HG03159 (cell line): ENCODE data around the gene SIGLEC11.
"Not testable (repeated sequence)": the region's sequence is repeated elsewhere in the genome, so short reads cannot be mapped to it uniquely, and the experiment has no call there.

Source experiments
- ATAC-seq: cut with Tn5 transposase; IDR thresholded peaks from one replicate; pipeline ENCODE4 v1.9.1; 2021; ENCODE audit warnings: mild to moderate bottlenecking, moderate library complexity; ENCODE audit not compliant: unreplicated experiment

Gene SIGLEC11

GRCh38 chr19:49981603-49982593 is 20.9 kb upstream of the SIGLEC11 start:
- no peak for ATAC-seq

GRCh38 chr19:49978324-49978723 is 17.4 kb upstream of the SIGLEC11 start:
- no peak for ATAC-seq

GRCh38 chr19:49977881-49978280 is 16.9 kb upstream of the SIGLEC11 start:
- no peak for ATAC-seq

GRCh38 chr19:49977076-49977475 is 16.1 kb upstream of the SIGLEC11 start:
- ATAC-seq, result no peak

- no peak for ATAC-seq
Measured at GRCh38 chr19:49976496-49976895, 15.5 kb upstream of the SIGLEC11 start.

- ATAC-seq, result no peak
Measured at GRCh38 chr19:49975051-49975450, 14.1 kb upstream of the SIGLEC11 start.

- no peak for ATAC-seq
Measured at GRCh38 chr19:49973987-49974386, 13.0 kb upstream of the SIGLEC11 start.

- ATAC-seq, result no peak
Measured at GRCh38 chr19:49972841-49973240, 11.9 kb upstream of the SIGLEC11 start.

GRCh38 chr19:49971991-49972411 is 11.0 kb upstream of the SIGLEC11 start:
- ATAC-seq, result no peak

GRCh38 chr19:49969355-49969754 is 8.4 kb upstream of the SIGLEC11 start:
- not testable (repeated sequence) for ATAC-seq

GRCh38 chr19:49968279-49968922 is 7.4 kb upstream of the SIGLEC11 start:
- no peak for ATAC-seq

GRCh38 chr19:49959892-49960291 is 1.1 kb downstream of the SIGLEC11 start:
- ATAC-seq, result not testable (repeated sequence)

- ATAC-seq, result not testable (repeated sequence)
Measured at GRCh38 chr19:49958596-49958995, 2.4 kb downstream of the SIGLEC11 start.

GRCh38 chr19:49958144-49958543 is 2.8 kb downstream of the SIGLEC11 start:
- ATAC-seq, result not testable (repeated sequence)

- ATAC-seq, result no peak
Measured at GRCh38 chr19:49957262-49957915, 3.6 kb downstream of the SIGLEC11 start.

GRCh38 chr19:49956115-49956495 is 4.9 kb downstream of the SIGLEC11 start:
- no peak for ATAC-seq

GRCh38 chr19:49954933-49955332 is 6.0 kb downstream of the SIGLEC11 start:
- no peak for ATAC-seq

GRCh38 chr19:49954092-49954829 is 6.7 kb downstream of the SIGLEC11 start:
- ATAC-seq, result no peak

- ATAC-seq, result no peak
Measured at GRCh38 chr19:49953416-49953815, 7.6 kb downstream of the SIGLEC11 start.

GRCh38 chr19:49952906-49953305 is 8.1 kb downstream of the SIGLEC11 start:
- ATAC-seq, result no peak

- ATAC-seq, result no peak
Measured at GRCh38 chr19:49952479-49952836, 8.5 kb downstream of the SIGLEC11 start.
